Neuronal stem cell (in vitro differentiated cells): ENCODE measurements around the gene CELF1.

Source experiments
- DNase-seq: peaks from one replicate; pipeline ENCODE4 v3.0.0-alpha.2; 2013; ENCODE audit warnings: low spot score
- H2AFZ ChIP-seq: one replicate; pipeline ENCODE4 v1.6.1; 2013; ENCODE audit warnings: mild to moderate bottlenecking, low read length, inconsistent platforms
- H2AK5ac ChIP-seq: 2 replicates; pipeline ENCODE4 v1.6.1; 2013; ENCODE audit warnings: low read depth, mild to moderate bottlenecking, inconsistent platforms, low read length, moderate library complexity, mixed read lengths
- H2BK120ac ChIP-seq: 2 replicates; pipeline ENCODE4 v1.6.1; 2013; ENCODE audit warnings: low read depth, mild to moderate bottlenecking, inconsistent platforms, low read length, moderate library complexity, mixed read lengths
- H2BK12ac ChIP-seq: one replicate; pipeline ENCODE4 v1.6.1; 2013; ENCODE audit warnings: low read length, inconsistent platforms
- H2BK15ac ChIP-seq: 2 replicates; pipeline ENCODE4 v1.6.1; 2013; ENCODE audit warnings: mild to moderate bottlenecking, low read length, inconsistent platforms, mixed read lengths
- H2BK5ac ChIP-seq: one replicate; pipeline ENCODE4 v1.6.1; 2013; ENCODE audit warnings: inconsistent platforms, mild to moderate bottlenecking, low read length, moderate library complexity
- H3K14ac ChIP-seq: one replicate; pipeline ENCODE4 v1.6.1; 2013; ENCODE audit warnings: low read length, inconsistent platforms
- H3K18ac ChIP-seq: 2 replicates; pipeline ENCODE4 v1.6.1; 2013; ENCODE audit warnings: low read length, inconsistent platforms
- H3K23ac ChIP-seq: 2 replicates; pipeline ENCODE4 v1.6.1; 2013; ENCODE audit warnings: low read depth, mild to moderate bottlenecking, mixed read lengths, low read length, inconsistent platforms; ENCODE audit not compliant: poor library complexity
- H3K27ac ChIP-seq: replicated peaks from 3 replicates; pipeline ENCODE4 v1.5.1; 2013; ENCODE audit warnings: low read length, inconsistent platforms
- H3K27me3 ChIP-seq, 3 experiments: 2 replicates each; pipeline ENCODE4 v1.6.1; 2013; ENCODE audit warnings: low read length in 3 of 3, mild to moderate bottlenecking in 2 of 3, inconsistent platforms in 1 of 3, low read depth in 1 of 3, mixed read lengths in 1 of 3, moderate library complexity in 1 of 3; ENCODE audit not compliant: control insufficient read depth in 3 of 3, insufficient read depth in 3 of 3
- H3K36me3 ChIP-seq, 2 donors: replicated peaks in 1 of 2; 2 replicates each; pipeline ENCODE4 v1.6.1; 2013; ENCODE audit warnings: low read length in 2 of 2; ENCODE audit not compliant: control insufficient read depth in 2 of 2, insufficient read depth in 2 of 2
- H3K4ac ChIP-seq: 2 replicates; pipeline ENCODE4 v1.6.1; 2013; ENCODE audit warnings: inconsistent platforms, mild to moderate bottlenecking, low read length, moderate library complexity
- H3K4me1 ChIP-seq, 2 donors: 1 replicate in 1 of 2; 2 replicates in 1 of 2; pipeline ENCODE4 v1.6.1; 2013; ENCODE audit warnings: low read length in 2 of 2, low read depth in 1 of 2; ENCODE audit not compliant: control insufficient read depth in 2 of 2, insufficient read depth in 1 of 2
- H3K4me2 ChIP-seq: one replicate; pipeline ENCODE4 v1.6.1; 2013; ENCODE audit warnings: mild to moderate bottlenecking, low read length, inconsistent platforms; ENCODE audit not compliant: insufficient read depth, poor library complexity, severe bottlenecking
- H3K4me3 ChIP-seq, 2 donors: 2 replicates each; pipeline ENCODE4 v1.5.1; 2013; ENCODE audit warnings: low read length in 2 of 2, mild to moderate bottlenecking in 2 of 2, inconsistent platforms in 1 of 2, moderate library complexity in 1 of 2
- H3K79me1 ChIP-seq: one replicate; pipeline ENCODE4 v1.6.1; 2013; ENCODE audit warnings: low read depth, mild to moderate bottlenecking, inconsistent platforms, low read length, moderate library complexity
- H3K9ac ChIP-seq: one replicate; pipeline ENCODE4 v1.6.1; 2013; ENCODE audit warnings: mild to moderate bottlenecking, low read depth, low read length, inconsistent platforms; ENCODE audit not compliant: poor library complexity
- H3K9me3 ChIP-seq, 2 donors: replicated peaks in 1 of 2; 2 replicates each; pipeline versions ENCODE3 to v1.6.1; 2013; ENCODE audit warnings: low read length in 2 of 2, mild to moderate bottlenecking in 2 of 2, inconsistent platforms in 1 of 2, low read depth in 1 of 2, mixed read lengths in 1 of 2, moderate library complexity in 1 of 2; ENCODE audit not compliant: control insufficient read depth in 2 of 2, insufficient read depth in 1 of 2
- H4K8ac ChIP-seq: one replicate; pipeline ENCODE4 v1.6.1; 2013; ENCODE audit warnings: low read depth, mild to moderate bottlenecking, inconsistent platforms, low read length, moderate library complexity
- H4K91ac ChIP-seq: one replicate; pipeline ENCODE4 v1.6.1; 2013; ENCODE audit warnings: low read length, low read depth, mild to moderate bottlenecking, inconsistent platforms; ENCODE audit not compliant: poor library complexity
- WGBS, 2 donors: extraction: QIAGEN DNeasy Blood & Tissue Kit; methylation state at CpG; one replicate each; pipeline ENCODE4 v1.1.7; 2013; ENCODE audit warnings: missing lambda C conversion rate in 2 of 2, mixed read lengths in 1 of 2; ENCODE audit not compliant: insufficient read length in 2 of 2, insufficient replicate concordance in 1 of 2; ENCODE audit errors: extremely low coverage in 2 of 2; 5-methylcytosine and 5-hydroxymethylcytosine counted together

Gene CELF1

DNA sequence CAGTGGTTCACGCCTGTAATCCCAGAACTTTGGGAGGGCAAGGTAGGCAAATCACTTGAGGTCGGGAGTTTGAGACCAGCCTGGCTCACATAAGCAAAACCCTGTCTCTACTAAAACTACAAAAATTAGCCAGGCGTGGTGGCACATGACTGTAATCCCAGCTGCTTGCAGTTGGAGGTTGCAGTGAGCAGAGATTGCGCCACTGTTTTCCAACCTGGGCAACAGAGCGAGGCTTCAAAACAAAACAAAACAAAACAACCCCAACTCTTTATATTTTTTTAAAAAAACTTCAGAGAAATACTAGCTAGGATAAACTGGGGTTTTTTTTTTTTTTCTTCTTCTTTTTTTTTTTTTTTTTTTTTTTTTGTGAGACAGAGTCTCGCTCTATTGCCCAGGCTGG, 72.2 kb downstream of the CELF1 start:
- no peak overlapping the region for H3K14ac ChIP-seq
- no peak overlapping the region for H3K18ac ChIP-seq
- no peak overlapping the region for H3K23ac ChIP-seq
- H3K9ac ChIP-seq, result no peak overlapping the region
- no peak overlapping the region for H2BK120ac ChIP-seq
- H2BK5ac ChIP-seq, result no peak overlapping the region
- no peak overlapping the region for H3K4ac ChIP-seq
- no peak overlapping the region for H4K91ac ChIP-seq
- H4K8ac ChIP-seq, result no peak overlapping the region
- H2BK15ac ChIP-seq, result no peak overlapping the region
- no CpG with 5 or more reads among the region's 6 CpGs for whole genome bisulfite sequencing, 2 donors
- peaks cover 52 to 96% of the 10 kb centered on the region in 2 donors for H3K36me3 ChIP-seq
- peaks cover 0 to 1% of the 10 kb centered on the region in 2 donors for H3K9me3 ChIP-seq
- H3K27ac ChIP-seq, result no peak overlapping the region
- H3K4me1 ChIP-seq, result no peaks in the 10 kb centered on the region
- DNase-seq, result no peak
- H3K27me3 ChIP-seq, result no peaks in the 10 kb centered on the region
- H2BK12ac ChIP-seq, result no peak overlapping the region
- H3K4me2 ChIP-seq, result no peak overlapping the region
- H2AK5ac ChIP-seq, result no peak overlapping the region
- H2AFZ ChIP-seq, result no peak overlapping the region
- H3K4me3 ChIP-seq, result no peak overlapping the region
- H3K79me1 ChIP-seq, result peaks cover 2% of the 10 kb centered on the region

DNA sequence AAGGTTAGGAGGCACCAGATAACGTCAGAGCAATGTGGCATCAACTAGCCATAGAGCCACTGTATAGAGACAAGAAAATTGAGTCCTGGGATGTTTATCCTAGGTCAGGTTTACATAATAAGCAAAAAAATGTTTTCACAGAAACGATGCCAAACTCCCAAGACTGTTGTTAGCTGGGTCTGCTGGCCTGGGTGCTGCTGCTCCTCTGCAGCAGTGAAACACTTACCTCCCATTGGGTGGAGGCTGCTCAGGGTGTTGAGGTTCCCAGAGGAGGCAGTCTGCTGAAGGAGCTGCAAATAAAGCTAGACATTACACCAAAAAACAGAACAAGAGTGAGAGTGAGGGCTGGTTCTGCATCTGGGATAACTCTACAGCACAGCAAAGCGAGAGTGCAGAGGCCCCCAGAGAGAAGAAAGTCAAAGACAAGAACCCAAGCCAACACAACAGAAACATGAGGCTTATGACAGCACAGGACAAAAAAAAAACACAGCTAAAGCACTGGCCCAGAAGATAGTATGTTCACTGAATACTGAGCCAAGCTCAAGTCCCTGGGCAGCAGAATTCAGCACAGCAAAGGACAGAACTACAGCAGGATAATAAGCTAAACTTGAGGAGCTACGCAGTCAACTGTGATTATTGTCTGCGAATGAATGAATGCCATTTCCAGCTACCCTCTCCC, 74.1 kb downstream of the CELF1 start:
- no peak overlapping the region for H3K23ac ChIP-seq
- H2AFZ ChIP-seq, result no peak overlapping the region
- H2BK15ac ChIP-seq, result no peak overlapping the region
- DNase-seq, result no peak
- H2BK5ac ChIP-seq, result no peak overlapping the region
- no peak overlapping the region for H3K14ac ChIP-seq
- H3K18ac ChIP-seq, result no peak overlapping the region
- H4K91ac ChIP-seq, result no peak overlapping the region
- no peak overlapping the region for H2BK12ac ChIP-seq
- H2AK5ac ChIP-seq, result no peak overlapping the region
- H3K4me2 ChIP-seq, result no peak overlapping the region
- peaks cover 2% of the 10 kb centered on the region for H3K79me1 ChIP-seq
- H3K9ac ChIP-seq, result no peak overlapping the region
- no peak overlapping the region for H3K4me3 ChIP-seq
- no peak overlapping the region for H3K27ac ChIP-seq
- H3K36me3 ChIP-seq, result peaks cover 55 to 99% of the 10 kb centered on the region in 2 donors
- no peak overlapping the region for H2BK120ac ChIP-seq
- H3K27me3 ChIP-seq, result no peaks in the 10 kb centered on the region
- H3K4ac ChIP-seq, result no peak overlapping the region
- WGBS, 2 donors, result no CpG with 5 or more reads among the region's 5 CpGs
- H3K9me3 ChIP-seq, result peaks cover 0 to 1% of the 10 kb centered on the region in 2 donors
- no peak overlapping the region for H4K8ac ChIP-seq
- H3K4me1 ChIP-seq, result no peaks in the 10 kb centered on the region

DNA sequence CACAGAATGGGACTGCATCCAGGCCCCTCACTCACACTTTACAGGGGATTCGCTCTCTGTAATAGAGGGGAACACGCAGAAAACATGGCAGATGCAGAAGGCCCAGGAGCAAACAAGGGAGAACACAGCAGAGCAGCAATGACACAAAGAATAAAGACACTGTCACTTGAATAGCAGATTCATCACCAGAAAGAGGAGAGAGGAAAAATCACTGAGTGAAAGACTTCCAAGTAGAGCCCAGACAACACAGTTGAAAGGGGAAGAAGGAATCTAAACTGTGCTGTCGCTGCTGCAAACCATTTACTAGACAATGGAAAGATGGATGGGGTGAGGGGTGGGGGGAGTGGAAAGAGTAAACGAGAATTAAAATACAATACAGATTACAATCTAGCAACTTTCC, 75.2 kb downstream of the CELF1 start:
- no peak overlapping the region for H4K8ac ChIP-seq
- no CpG with 5 or more reads among the region's 4 CpGs for whole genome bisulfite sequencing, 2 donors
- H3K4ac ChIP-seq, result no peak overlapping the region
- no peak overlapping the region for H4K91ac ChIP-seq
- H2AK5ac ChIP-seq, result no peak overlapping the region
- no peak overlapping the region for H2BK5ac ChIP-seq
- DNase-seq, result no peak
- no peak overlapping the region for H2AFZ ChIP-seq
- no peak overlapping the region for H3K4me3 ChIP-seq
- no peaks in the 10 kb centered on the region for H3K4me1 ChIP-seq
- no peak overlapping the region for H3K18ac ChIP-seq
- no peak overlapping the region for H3K27ac ChIP-seq
- H3K27me3 ChIP-seq, result no peaks in the 10 kb centered on the region
- H3K23ac ChIP-seq, result no peak overlapping the region
- peaks cover 2% of the 10 kb centered on the region for H3K79me1 ChIP-seq
- H2BK120ac ChIP-seq, result no peak overlapping the region
- no peak overlapping the region for H2BK12ac ChIP-seq
- H3K14ac ChIP-seq, result no peak overlapping the region
- no peak overlapping the region for H3K9ac ChIP-seq
- H3K36me3 ChIP-seq, result peaks cover 53 to 99% of the 10 kb centered on the region in 2 donors
- H2BK15ac ChIP-seq, result no peak overlapping the region
- no peak overlapping the region for H3K4me2 ChIP-seq
- H3K9me3 ChIP-seq, result peaks cover 0 to 1% of the 10 kb centered on the region in 2 donors

DNA sequence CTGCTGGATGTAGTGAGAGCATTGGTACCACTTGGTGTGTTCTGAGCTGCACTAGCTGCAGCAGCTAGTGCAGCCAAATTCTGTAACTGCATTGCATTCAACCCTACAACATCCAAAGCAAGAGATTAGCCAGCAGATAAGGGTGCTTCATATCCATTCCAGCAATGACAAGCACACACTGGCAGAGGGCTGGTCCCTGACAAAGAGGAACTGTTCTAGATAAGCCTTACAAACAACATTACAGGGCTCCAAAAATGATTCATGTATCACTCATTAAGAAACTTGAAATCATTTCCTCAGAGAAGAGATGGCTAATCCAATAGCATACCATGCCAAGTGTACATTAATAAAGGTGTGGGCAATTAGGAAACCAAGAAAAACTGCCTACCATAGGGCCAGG, 75.6 kb downstream of the CELF1 start:
- Histone ChIP-seq H3K4me3 (no peak overlapping the region), H4K91ac (no peak overlapping the region), H3K14ac (no peak overlapping the region), H3K23ac (no peak overlapping the region), H3K4me2 (no peak overlapping the region), H3K36me3 (peaks cover 53 to 99% of the 10 kb centered on the region in 2 donors), H2BK12ac (no peak overlapping the region), H2BK120ac (no peak overlapping the region), H3K4ac (no peak overlapping the region), H3K18ac (no peak overlapping the region), H3K9me3 (peaks cover 0 to 1% of the 10 kb centered on the region in 2 donors), H2AFZ (no peak overlapping the region), H2BK5ac (no peak overlapping the region), H2AK5ac (no peak overlapping the region), H3K27me3 (no peaks in the 10 kb centered on the region), H2BK15ac (no peak overlapping the region), H3K9ac (no peak overlapping the region), H3K4me1 (no peaks in the 10 kb centered on the region), H4K8ac (no peak overlapping the region), H3K27ac (no peak overlapping the region), H3K79me1 (peaks cover 2% of the 10 kb centered on the region)
- no peak for DNase-seq
